DMS153 (cell line): ENCODE data around the gene DIP2A.
A peak's percentile ranks its signal among the peaks of the same experiment; 100 is the strongest.
"Not testable (repeated sequence)": the region's sequence is repeated elsewhere in the genome, so short reads cannot be mapped to it uniquely, and the experiment has no call there.

ENCODE experiments used
- DNase-seq: peaks from one replicate; lab custom pipeline; 2025; lab: John Stamatoyannopoulos, UW

Gene DIP2A

GRCh38 chr21:46557469-46557868, 98.8 kb downstream of the DIP2A start:
- no peak for DNase-seq

- no peak for DNase-seq
Observed at GRCh38 chr21:46557919-46558392, 99.3 kb downstream of the DIP2A start.

GRCh38 chr21:46559291-46559983, 100.7 kb downstream of the DIP2A start:
- DNase-seq, result no peak

- no peak for DNase-seq
Observed at GRCh38 chr21:46560568-46561444, 102.1 kb downstream of the DIP2A start.

DNA sequence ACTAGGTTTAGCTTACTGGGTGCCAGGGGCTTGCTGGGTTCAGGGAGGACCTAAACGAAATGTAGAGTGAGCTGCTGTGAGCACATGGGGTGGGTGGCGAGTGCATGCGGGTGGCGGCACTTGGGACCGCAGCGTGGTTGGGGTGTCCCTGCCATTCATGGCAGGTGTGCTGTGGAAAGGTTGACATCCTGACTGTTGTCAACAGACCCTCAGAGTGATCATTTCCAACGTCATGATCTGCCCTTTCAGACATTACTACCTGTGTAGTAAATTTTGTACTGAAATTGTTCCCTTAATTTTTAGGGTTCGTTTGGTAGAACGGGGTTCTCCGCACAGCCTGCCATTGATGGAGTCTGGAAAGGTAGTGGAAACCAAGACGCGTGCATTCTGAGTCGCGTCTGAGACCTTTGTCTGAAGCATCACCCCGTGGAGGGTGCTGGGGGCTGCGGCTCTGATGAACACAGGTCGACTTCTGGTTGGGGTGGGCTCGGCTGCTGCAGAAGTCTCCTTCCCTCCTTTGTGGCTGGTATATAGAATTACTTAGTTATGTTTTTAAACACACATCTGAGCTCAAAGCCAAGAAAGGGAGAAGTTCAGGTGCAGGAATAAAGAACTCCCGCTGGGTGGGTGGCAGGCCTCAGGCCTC, 102.9 kb downstream of the DIP2A start:
- no peak for DNase-seq

GRCh38 chr21:46562472-46562871, 103.8 kb downstream of the DIP2A start:
- DNase-seq, result no peak

- DNase-seq, result no peak
Observed at GRCh38 chr21:46562964-46563607, 104.4 kb downstream of the DIP2A start.

GRCh38 chr21:46564391-46564790, 105.7 kb downstream of the DIP2A start:
- DNase-seq, result no peak

DNA sequence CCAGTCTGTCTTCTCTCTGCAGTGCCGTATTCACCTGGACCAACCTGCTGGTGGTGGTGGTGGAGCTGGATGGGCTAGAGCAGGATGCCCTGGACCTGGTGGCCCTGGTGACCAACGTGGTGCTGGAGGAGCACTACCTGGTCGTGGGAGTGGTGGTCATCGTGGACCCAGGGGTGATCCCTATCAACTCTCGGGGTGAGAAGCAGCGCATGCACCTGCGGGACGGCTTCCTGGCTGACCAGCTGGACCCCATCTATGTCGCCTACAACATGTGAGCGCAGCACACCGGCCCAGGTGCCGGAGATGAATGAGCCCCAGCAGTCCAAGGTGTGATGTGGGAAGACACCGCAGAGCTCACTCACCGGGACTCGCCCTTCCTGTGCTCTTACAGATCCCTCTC, 108.7 kb downstream of the DIP2A start:
- no peak for DNase-seq

GRCh38 chr21:46568562-46568961, 109.9 kb downstream of the DIP2A start:
- DNase-seq, result no peak

GRCh38 chr21:46569081-46569480, 110.4 kb downstream of the DIP2A start:
- DNase-seq, result no peak

- DNase-seq, result no peak
Observed at GRCh38 chr21:46570119-46570518, 111.4 kb downstream of the DIP2A start.

GRCh38 chr21:46570631-46571030, 111.9 kb downstream of the DIP2A start:
- no peak for DNase-seq

DNA sequence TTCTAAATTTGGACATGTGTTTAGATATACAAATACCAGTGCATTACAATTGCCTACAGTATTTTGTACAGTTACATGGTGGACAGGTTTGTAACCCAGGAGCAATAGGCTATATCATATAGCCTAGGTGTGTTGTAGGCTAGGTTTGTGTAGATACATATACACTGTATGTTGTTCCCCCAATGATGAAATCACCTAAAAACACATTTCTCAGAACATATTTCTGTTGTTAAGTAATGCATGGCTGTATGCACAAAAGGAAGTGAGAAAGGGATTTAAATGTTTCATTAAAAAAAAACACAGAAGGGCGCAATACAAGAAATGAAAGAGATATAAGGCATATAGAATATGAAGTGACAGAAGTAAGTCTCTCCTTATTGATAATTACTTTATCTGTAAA, 114.2 kb downstream of the DIP2A start:
- DNase-seq, result no peak

- not testable (repeated sequence) for DNase-seq
Observed at GRCh38 chr21:46577786-46578185, 119.1 kb downstream of the DIP2A start.

- not testable (repeated sequence) for DNase-seq
Observed at GRCh38 chr21:46579394-46579793, 120.7 kb downstream of the DIP2A start.

DNA sequence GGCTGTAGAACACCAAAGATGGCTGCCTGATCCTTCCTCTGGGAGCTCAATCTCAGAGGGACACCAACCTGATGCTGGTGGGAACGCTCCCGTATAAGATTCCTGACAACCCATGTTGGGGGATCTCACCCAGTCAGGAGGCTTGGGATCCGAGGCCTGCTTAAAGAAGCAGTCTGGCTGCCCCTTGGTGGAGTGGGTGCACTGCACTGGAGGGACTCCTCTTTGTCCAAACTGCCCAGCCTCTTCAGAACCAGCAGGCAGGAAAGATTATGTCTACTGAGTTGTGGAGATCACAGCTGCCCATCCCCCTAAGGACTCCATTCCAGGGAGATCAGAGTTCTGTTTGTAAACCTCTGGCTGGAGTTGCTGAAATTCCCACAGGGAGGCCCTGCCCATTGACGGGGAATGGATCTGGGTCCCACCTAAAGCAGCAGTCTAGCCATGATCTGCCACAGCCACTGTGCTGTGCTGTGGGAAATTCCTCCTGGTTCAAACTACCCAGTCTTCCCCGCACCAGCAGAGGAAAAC, 123.2 kb downstream of the DIP2A start:
- no peak for DNase-seq

DNA sequence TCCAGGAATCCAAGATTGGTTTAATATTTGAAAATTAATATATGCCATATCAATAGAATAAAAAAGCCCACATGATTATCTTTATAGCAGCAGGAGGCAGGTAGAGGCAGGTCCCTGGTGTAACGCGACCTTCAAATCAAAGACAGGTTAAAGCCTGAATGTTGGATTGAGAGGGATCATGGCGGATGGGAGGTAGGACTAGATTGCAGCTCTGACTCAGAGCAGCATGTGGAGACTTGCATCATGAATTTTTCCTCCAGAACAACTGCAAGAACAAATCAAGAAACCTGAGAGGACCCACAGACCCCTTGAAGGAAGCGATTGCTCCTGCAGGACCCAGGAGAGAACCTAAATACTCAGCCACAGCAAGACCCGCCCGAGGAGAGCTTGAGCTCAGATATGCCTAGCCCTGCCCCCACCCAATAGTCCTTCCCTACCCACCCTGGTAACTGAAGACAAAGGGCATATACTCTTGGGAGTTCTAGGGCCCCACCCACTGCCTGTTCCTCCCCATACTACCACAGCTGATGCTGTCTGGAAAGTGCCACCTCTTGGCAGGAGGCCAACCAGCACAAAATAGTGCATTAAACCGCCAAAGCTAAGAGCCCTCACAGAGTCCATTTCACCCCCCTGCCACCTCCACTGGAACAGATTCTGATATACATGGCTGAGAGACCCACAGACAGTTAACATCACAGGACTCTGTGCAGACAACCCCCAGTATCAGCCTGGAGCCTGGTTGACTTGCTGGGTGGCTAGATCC, 126.7 kb downstream of the DIP2A start:
- peak; percentile 22 for DNase-seq

GRCh38 chr21:46594276-46594675, 135.6 kb downstream of the DIP2A start:
- no peak for DNase-seq

DNA sequence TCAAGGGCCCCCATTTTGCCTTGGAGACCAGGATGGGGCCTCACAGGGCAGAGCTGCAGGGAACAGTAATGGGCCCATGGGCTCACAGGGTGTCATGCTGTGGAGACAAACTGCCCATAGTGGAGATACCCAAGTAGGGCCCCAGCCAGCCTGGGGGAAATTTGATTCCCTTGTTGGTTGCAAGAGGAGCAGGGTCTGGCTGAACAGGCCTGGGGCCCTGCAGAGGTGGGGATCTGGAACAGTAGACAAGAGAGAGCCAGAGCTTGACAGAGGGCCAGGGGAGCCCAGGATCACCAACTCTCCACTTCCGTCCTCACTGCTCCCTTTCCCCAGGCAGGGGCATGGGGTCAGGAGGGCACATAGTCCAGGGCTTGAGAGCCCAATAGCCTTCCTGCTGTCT, 137.5 kb downstream of the DIP2A start:
- DNase-seq, result no peak

DNA sequence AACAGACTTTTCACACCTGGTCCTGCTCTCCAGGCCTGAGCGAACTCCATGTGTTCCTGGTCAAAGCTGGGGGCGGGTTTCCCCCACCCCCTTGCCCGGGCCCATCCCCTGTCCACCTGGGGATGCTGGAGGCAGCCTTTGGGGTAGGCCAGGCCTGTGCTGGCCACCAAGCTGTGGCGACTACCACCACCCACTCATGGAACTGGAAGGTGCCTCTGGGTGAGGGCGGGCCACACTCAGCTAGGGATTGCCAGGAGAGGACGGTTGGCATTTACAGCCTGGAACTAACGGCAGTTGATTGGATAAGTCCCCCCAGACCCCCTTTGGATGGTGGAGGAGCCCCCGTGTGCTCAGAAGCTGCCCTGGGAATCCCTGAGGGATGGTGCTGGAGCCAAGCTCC, 138.3 kb downstream of the DIP2A start:
- no peak for DNase-seq
